PC-3 (cell line): ENCODE data around the gene MYH7. TPM values are rescaled to one million over a fixed set of nuclear protein-coding genes. Genes with fewer than 3 reads are reported as not detected.
"Not testable (repeated sequence)": the region's sequence is repeated elsewhere in the genome, so short reads cannot be mapped to it uniquely, and the experiment has no call there.

Source experiments
- ATAC-seq: fragments of 200-7000 bp; cut with Tn5 transposase; 2 replicates; pipeline ENCODE4 v1.9.1; 2020; ENCODE audit warnings: mild to moderate bottlenecking, moderate library complexity
- BruUV-seq: library from RNA; stranded (reverse); fragments of 400-500 nt; replicated peaks from 2 replicates; lab custom pipeline; 2021; lab: Mats Ljungman, UMichigan
- CTCF ChIA-PET: fragments of 300-600 bp; sonication (Branson Sonifier 250); formaldehyde crosslinking; loops from one replicate; lab custom pipeline; 2022; ENCODE audit warnings: antibody characterized with exemption; lab: Charles Lee
- POLR2A ChIA-PET: fragments of 300-600 bp; sonication (Branson Sonifier 250); formaldehyde crosslinking; loops from one replicate; lab custom pipeline; 2022; ENCODE audit warnings: antibody characterized with exemption; ENCODE audit not compliant: unreplicated experiment; lab: Charles Lee
- DNase-seq: peaks from one replicate; pipeline ENCODE4 v3.0.0-alpha.2; 2015
- H2AFZ ChIP-seq: fragments of 300-600 bp; sonication (generic); 2 replicates; pipeline ENCODE4 v1.6.0; 2016; ENCODE audit warnings: antibody characterized with exemption, low read length
- H3F3A ChIP-seq: fragments of 300-600 bp; sonication (generic); one replicate; pipeline ENCODE4 v1.6.0; 2017; ENCODE audit warnings: antibody characterized with exemption, low read length, control low read depth, mild to moderate bottlenecking; ENCODE audit not compliant: unreplicated experiment
- H3K27ac ChIP-seq: fragments of 300-600 bp; sonication (generic); 2 replicates; pipeline ENCODE4 v1.5.1; 2016; ENCODE audit warnings: mild to moderate bottlenecking, low read length
- H3K27me3 ChIP-seq: fragments of 300-600 bp; sonication (generic); 2 replicates; pipeline ENCODE4 v1.6.1; 2016; ENCODE audit warnings: low read length, mixed read lengths
- H3K36me3 ChIP-seq: fragments of 300-600 bp; sonication (generic); 2 replicates; pipeline ENCODE4 v1.6.1; 2016; ENCODE audit warnings: low read depth, mixed run types, low read length, mixed read lengths
- H3K4me1 ChIP-seq: fragments of 300-600 bp; sonication (generic); 2 replicates; pipeline ENCODE4 v1.5.1; 2016; ENCODE audit warnings: low read length; ENCODE audit not compliant: insufficient read depth
- H3K4me2 ChIP-seq: fragments of 300-600 bp; sonication (generic); 2 replicates; pipeline ENCODE4 v1.6.0; 2016; ENCODE audit warnings: low read length
- H3K4me3 ChIP-seq: fragments of 300-600 bp; sonication (generic); 2 replicates; pipeline ENCODE4 v1.5.1; 2016; ENCODE audit warnings: mild to moderate bottlenecking, low read length, mixed read lengths
- H3K79me2 ChIP-seq: fragments of 300-600 bp; sonication (generic); 2 replicates; pipeline ENCODE4 v1.6.1; 2017; ENCODE audit warnings: low read length, mixed read lengths
- H3K9ac ChIP-seq: fragments of 300-600 bp; sonication (generic); 2 replicates; pipeline ENCODE4 v1.6.0; 2016; ENCODE audit warnings: mild to moderate bottlenecking, low read length
- H3K9me2 ChIP-seq: fragments of 300-600 bp; sonication (generic); replicated peaks from 2 replicates; pipeline ENCODE4 v1.6.1; 2016; ENCODE audit warnings: mixed run types, low read length, mixed read lengths
- H3K9me3 ChIP-seq: fragments of 300-600 bp; sonication (generic); 2 replicates; pipeline ENCODE4 v1.6.1; 2016; ENCODE audit warnings: low read length, mixed read lengths
- H4K20me1 ChIP-seq: fragments of 300-600 bp; sonication (generic); 2 replicates; pipeline ENCODE4 v1.6.1; 2016; ENCODE audit warnings: low read length, mixed read lengths
- CTCF ChIP-seq: fragments of 300-600 bp; sonication (generic); conservative IDR thresholded peaks from 2 replicates; pipeline ENCODE4 v1.5.1; 2017; ENCODE audit warnings: antibody characterized with exemption, low read depth, mild to moderate bottlenecking, low read length
- EZH2 ChIP-seq: fragments of 300-600 bp; sonication (generic); IDR thresholded peaks from one replicate; pipeline ENCODE4 v1.6.1; 2017; ENCODE audit warnings: antibody characterized with exemption, mild to moderate bottlenecking, low read length; ENCODE audit not compliant: unreplicated experiment
- EZH2phosphoT487 ChIP-seq: fragments of 300-600 bp; sonication (generic); IDR thresholded peaks from 2 replicates; pipeline ENCODE4 v1.6.1; 2018; ENCODE audit warnings: mild to moderate bottlenecking, antibody characterized with exemption, low read length, borderline replicate concordance
- intact Hi-C: fragments of 100-400 bp; cut with micrococcal nuclease; formaldehyde crosslinking; loops from 2 replicates; pipeline ENCODE4 v1.9.0; 2023
- total RNA-seq: library from RNA; depleted of rRNA; stranded (reverse); fragments of >200 nt; gene quantifications from 2 replicates; pipeline ENCODE4 v1.2.3, GENCODE V29; 2014

The MYH7 gene
- total RNA-seq, 1 experiment from 2014 or later = not detected

GRCh38 chr14:23425169-23425568 lies 10.3 kb downstream of the MYH7 start:
- Histone ChIP-seq H3K9me2 (no peaks in the 10 kb centered on the region), H3K27ac (no peak overlapping the region), H3K27me3 (peaks cover 40% of the 10 kb centered on the region), H4K20me1 (no peaks in the 10 kb centered on the region), H3K9ac (no peak overlapping the region), H3F3A (no peaks in the 10 kb centered on the region), H3K79me2 (no peaks in the 10 kb centered on the region), H3K9me3 (no peaks in the 10 kb centered on the region), H3K4me1 (no peaks in the 10 kb centered on the region), H3K36me3 (no peaks in the 10 kb centered on the region), H3K4me3 (no peak overlapping the region), H3K4me2 (no peak overlapping the region), H2AFZ (no peak overlapping the region)
- ATAC-seq (no peak), DNase-seq (no peak)
- no peak for TF ChIP-seq CTCF
- TF ChIP-seq EZH2phosphoT487 = no peak
- no peak for TF ChIP-seq EZH2
- intact Hi-C loops = no loop called here
- POLR2A ChIA-PET = no interaction called here
- CTCF ChIA-PET = no interaction called here
- BruUV-seq = no TSS peak

- Histone ChIP-seq H2AFZ (no peak overlapping the region), H3K79me2 (no peaks in the 10 kb centered on the region), H3K4me1 (no peaks in the 10 kb centered on the region), H3K27me3 (peaks cover 48% of the 10 kb centered on the region), H3F3A (no peaks in the 10 kb centered on the region), H3K27ac (no peak overlapping the region), H3K9me2 (no peaks in the 10 kb centered on the region), H3K4me3 (no peak overlapping the region), H3K4me2 (no peak overlapping the region), H3K9ac (no peak overlapping the region), H3K36me3 (no peaks in the 10 kb centered on the region), H4K20me1 (no peaks in the 10 kb centered on the region), H3K9me3 (no peaks in the 10 kb centered on the region)
- DNase-seq (no peak), ATAC-seq (no peak)
- CTCF ChIA-PET = no interaction called here
- intact Hi-C loops = no loop called here
- TF ChIP-seq EZH2phosphoT487 = no peak
- no peak for TF ChIP-seq EZH2
- TF ChIP-seq CTCF = no peak
- BruUV-seq = no TSS peak
- POLR2A ChIA-PET = no interaction called here
Measured at GRCh38 chr14:23423657-23424056, 11.8 kb downstream of the MYH7 start.

- ChIA-PET CTCF (no interaction called here), POLR2A (no interaction called here)
- DNase-seq (no peak), ATAC-seq (no peak)
- Histone ChIP-seq H3K4me2 (no peak overlapping the region), H3K36me3 (no peaks in the 10 kb centered on the region), H3K4me3 (no peak overlapping the region), H2AFZ (no peak overlapping the region), H3K27ac (no peak overlapping the region), H3K79me2 (no peaks in the 10 kb centered on the region), H3F3A (no peaks in the 10 kb centered on the region), H3K27me3 (peaks cover 59% of the 10 kb centered on the region), H3K9me3 (no peaks in the 10 kb centered on the region), H4K20me1 (no peaks in the 10 kb centered on the region), H3K4me1 (no peaks in the 10 kb centered on the region), H3K9ac (no peak overlapping the region), H3K9me2 (no peaks in the 10 kb centered on the region)
- intact Hi-C loops = no loop called here
- BruUV-seq = no TSS peak
- TF ChIP-seq CTCF (no peak), EZH2phosphoT487 (no peak), EZH2 (no peak)
Measured at GRCh38 chr14:23421594-23421993, 13.9 kb downstream of the MYH7 start.

- H3K27me3 ChIP-seq = peaks cover 78% of the 10 kb centered on the region
- H3K4me2 ChIP-seq, intact Hi-C loops, H3K79me2 ChIP-seq, POLR2A ChIA-PET, H3K36me3 ChIP-seq, H3K4me1 ChIP-seq, H3K9me3 ChIP-seq, CTCF ChIA-PET, H3K9ac ChIP-seq, H3K27ac ChIP-seq, H3K4me3 ChIP-seq, H3F3A ChIP-seq, BruUV-seq, DNase-seq, H4K20me1 ChIP-seq, H2AFZ ChIP-seq, ATAC-seq, H3K9me2 ChIP-seq: not testable (repeated sequence)
Measured at GRCh38 chr14:23419646-23420045, 15.8 kb downstream of the MYH7 start.
